HL-60/S4 treated with phorbol 12-myristate 13-acetate at 8.2 ng/mL for 4 days and 3 days (cell line): ENCODE results near the gene ITGB3BP.
"Not testable (repeated sequence)": the region's sequence is repeated elsewhere in the genome, so short reads cannot be mapped to it uniquely, and the experiment has no call there.

Source experiments
- in situ Hi-C: fragments of 300-500 bp; cut with MboI; formaldehyde crosslinking; loops from 2 replicates; pipeline ENCODE4 v1.15.0; 2022; ENCODE audit warnings: low sequenced_read_pairs

Gene ITGB3BP

DNA sequence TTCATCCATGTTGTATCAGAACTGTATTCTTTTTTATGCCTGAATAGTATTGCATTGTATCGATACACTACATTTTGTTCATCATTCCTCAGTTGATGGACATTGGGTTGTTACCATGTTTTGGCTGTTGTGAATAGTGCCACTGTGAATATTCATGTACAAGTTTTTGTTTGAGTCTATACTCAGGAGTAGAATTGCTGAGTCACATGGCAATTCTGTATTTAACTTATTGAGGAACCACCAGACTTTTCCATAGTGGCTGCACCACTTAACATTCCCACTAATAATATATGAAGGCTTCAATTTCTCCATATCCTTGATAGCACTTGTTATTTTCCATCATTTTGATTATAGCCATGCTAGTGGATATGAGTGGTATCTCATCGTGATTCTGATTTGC is 99.4 kb downstream of the ITGB3BP start:
- in situ Hi-C loops = no loop called here

DNA sequence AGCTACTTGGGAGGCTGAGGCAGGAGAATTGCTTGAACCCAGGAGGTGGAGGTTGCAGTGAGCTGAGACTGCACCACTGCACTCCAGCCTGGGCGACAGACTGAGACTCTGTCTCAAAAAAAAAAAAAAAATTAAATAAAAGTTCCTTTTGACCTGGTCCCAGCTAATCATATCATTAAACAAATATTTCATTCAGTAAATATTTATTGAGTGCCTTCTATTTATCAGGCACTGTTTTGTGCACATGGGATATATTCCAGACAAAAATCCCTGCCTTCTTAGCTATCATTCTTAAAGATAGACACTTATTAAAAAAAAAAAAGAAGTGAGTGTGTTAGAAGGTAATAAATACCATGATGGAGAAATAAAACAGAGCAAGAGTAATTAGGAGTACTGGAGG is 102.3 kb downstream of the ITGB3BP start:
- in situ Hi-C loops = not testable (repeated sequence)

DNA sequence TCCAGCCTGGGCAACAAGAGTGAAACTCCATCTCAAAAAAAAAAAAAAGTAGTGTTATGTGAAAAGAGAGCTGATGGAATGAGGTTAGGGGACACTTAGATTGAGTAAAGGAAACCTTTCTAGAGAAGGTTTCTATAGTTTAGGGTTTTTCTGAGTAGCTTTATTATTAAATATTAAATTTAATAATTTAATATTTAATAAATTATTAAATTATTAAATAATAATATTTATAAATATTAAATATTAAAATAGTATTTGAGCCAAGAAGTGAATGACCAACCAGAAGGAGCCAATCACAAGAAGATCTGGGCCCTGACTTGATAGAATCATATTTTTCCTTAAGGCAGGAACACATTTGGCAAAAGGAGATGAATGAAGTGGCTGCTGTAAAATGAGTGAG is 104.9 kb downstream of the ITGB3BP start:
- in situ Hi-C loops = no loop called here

DNA sequence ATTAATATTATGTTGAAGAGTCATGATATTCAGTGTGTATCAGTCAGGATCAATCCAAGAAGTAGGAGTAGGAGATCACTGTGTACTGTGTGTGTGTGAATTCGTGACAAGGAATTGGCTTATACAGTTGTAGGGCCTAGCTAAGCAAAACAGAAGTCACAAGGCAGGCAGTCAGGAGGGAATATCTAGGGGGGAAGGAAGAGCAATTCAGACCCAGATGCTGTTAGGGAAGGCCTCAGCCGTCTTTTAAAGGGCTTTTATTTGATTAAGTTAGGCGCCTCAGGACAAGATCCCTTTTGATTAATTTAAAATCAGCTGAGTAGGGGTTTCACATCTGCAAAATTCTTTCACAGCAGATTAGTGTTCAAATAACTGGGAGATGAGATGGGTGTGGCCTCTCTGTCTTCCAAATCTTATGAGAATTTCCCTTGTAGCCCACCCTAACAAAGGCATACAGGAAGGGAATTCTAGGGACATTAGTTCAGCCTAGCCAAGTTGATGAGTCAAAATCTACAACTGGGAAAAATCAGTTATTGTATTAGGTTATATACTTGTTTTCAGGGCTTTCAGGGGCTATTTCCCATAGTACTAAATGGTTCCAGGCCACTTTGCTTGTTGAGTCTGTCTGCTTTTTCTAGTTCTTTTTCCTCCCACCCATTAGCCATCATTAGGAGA is 108.2 kb downstream of the ITGB3BP start:
- in situ Hi-C loops = no loop called here

DNA sequence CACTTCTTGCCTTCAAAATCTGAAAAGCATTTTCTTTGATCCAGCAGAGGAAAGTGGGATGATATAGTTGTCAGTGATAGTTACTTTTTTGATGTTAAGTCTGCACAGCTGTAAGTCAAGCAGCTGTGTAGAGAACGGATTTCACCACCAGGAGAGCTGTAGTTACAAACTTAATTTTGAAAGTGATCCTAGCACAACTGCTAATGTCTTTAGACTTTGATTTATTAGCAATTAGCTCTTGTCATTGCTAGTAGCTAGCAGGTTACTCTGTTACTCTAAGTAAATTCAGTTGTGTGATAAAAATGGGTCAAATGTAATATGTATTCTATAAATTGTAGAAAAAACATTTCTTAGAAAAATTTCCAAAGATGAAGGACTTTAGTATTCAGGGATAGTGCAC is 109.6 kb downstream of the ITGB3BP start:
- in situ Hi-C loops = no loop called here

DNA sequence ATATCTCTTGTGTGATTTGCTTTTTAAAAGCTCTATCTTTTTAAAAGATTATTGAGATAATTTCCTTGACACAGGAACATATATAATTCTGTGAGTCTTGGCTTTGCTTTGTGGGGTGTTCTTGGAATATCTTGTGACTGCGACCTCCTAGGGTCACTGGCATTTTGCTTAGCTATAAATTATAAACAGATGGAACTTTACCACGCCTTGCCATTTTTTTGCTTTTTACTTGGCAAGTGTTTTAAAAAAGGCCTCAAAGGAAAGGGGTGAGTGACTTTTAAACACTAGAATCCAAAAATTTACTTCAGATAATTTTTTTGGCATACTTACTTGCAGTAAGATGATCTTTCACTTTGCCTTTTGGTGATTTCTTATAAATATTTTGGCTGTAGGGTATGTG is 112.0 kb downstream of the ITGB3BP start:
- in situ Hi-C loops = no loop called here

DNA sequence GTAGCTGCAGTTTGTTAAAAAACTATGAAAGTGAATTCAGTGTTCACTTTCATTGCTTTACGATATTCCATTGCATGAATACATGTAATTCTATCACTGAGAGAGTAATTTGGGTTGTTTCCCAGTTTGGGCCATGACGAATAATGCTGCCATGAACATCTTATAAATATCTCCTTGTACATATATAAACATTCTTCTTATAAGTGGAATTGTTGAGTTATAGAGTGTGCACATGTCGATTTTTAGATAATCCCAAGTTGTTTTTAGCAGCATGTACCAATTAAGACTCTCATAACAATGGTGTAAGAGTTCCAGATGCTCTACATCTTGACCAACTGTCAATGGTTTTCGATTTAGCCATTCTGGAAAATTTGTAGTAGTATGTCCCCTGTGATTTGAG is 114.7 kb downstream of the ITGB3BP start:
- in situ Hi-C loops = no loop called here

DNA sequence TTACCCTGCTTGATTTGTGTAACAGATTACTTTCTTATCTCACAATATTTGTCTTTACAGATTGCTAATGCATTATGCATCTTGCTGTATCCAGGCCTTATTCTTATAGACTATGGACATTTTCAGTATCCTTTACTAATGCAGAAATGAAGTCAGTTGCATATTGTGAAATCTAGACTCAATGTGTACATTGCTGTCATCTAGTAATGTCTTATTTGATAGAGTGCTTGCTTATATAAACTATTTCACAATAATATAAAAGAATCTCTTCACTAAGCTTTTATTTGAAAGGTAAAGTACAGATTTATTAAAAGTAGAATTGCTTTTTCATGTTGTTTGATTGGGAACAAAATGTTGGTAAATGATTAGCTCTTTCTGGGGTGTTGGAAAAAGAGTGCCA is 116.0 kb downstream of the ITGB3BP start:
- in situ Hi-C loops = no loop called here

DNA sequence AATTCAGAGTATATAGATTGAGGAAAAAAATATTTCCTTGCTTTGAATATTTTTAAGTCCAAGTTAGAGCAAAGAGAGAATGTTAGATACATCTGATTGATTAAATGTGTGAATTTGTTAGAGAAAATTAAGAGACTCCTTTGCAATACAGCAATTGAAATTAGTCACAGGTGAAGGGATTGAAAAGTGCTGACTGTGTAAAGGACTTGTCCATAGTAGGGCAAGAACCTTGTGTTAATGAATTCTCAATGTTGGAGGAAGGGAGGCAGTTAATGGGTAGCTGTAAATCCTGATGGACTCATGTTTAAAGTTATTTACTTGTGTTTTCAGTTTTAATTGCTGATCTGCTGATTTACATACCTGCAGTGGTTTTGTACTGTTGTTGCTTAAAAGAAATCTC is 117.0 kb downstream of the ITGB3BP start:
- in situ Hi-C loops = no loop called here

DNA sequence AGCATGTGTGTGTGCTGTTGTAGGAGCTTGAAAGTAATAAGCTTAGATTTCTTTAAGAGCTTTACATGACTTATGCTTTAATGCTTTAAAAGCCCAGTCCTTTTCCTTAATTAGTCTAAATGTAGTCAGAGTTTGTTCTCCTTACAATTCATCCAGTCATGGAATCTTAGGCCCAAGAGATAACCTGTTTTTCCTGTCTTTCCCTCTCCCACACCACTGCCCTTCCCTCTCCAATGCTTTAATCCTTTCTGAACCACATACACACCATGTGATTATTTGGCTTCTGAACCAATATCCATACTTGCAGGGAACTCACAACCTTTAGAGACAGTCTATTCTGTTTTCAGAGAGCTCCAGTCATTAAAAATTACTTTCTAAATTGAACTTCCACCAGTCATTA is 118.0 kb downstream of the ITGB3BP start:
- in situ Hi-C loops = no loop called here

DNA sequence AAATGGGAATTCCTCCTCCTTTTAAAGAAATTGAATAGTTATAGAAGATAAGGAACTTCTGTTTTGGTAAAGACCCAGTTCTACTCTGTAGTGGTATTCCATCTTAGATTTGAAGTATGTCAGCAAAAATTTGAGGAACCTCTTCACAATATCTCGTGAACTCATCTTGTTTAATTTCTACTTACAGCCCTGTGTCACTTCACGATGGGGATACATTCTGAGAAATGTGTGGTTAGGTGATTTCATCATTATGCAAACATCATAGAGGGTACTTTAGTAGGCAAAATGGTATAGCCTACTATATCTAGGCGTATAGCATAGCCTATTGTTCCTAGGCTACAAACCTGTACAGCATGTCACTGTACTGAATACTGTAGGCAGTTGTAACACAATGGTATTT is 119.6 kb downstream of the ITGB3BP start:
- in situ Hi-C loops = no loop called here

DNA sequence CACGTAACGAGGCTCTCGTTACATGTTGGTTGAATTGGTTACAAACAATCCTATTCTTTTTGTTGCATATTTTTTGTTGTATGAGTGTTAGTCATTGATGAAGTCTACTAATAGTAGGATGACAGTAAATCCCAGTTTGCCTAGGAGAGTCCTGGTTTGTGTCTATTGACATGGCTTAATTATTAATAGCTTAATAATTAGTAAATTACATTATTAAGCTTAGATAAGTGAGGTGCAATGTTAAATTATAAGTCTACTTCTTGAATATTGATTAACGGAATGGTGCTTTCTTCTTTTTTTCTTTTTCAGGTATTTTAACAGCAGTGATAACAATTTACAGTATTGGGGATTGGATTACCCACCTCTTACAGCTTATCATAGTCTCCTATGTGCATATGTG is 121.1 kb downstream of the ITGB3BP start:
- in situ Hi-C loops = no loop called here
